CD4-positive, CD25-positive, alpha-beta regulatory T cell (primary cell): ENCODE measurements around the gene FUBP3. TPM values are rescaled to one million over a fixed set of nuclear protein-coding genes. Genes with fewer than 3 reads are reported as not detected.
A peak's percentile ranks its signal among the peaks of the same experiment; 100 is the strongest.

Experiments used
- ATAC-seq, 2 donors: fragments of 150-1000 bp; cut with Tn5 transposase; one replicate each; pipeline ENCODE4 v1.10.0; 2021; ENCODE audit warnings: low read depth in 2 of 2, moderate number of reproducible peaks in 2 of 2, moderate library complexity in 1 of 2
- DNase-seq, 3 donors: peaks; one replicate each; pipeline versions ENCODE4 v3.0.0 to v3.0.0-alpha.2; 2012 to 2022; ENCODE audit warnings: mixed read lengths in 1 of 3
- H3K27ac ChIP-seq: one replicate; pipeline ENCODE4 v1.7.0; 2013; ENCODE audit warnings: mild to moderate bottlenecking, low read length; ENCODE audit not compliant: insufficient read depth, poor library complexity, severe bottlenecking
- H3K27me3 ChIP-seq: one replicate; pipeline ENCODE4 v1.7.0; 2013; ENCODE audit warnings: low read length; ENCODE audit not compliant: control insufficient read depth, insufficient read depth
- H3K36me3 ChIP-seq: one replicate; pipeline ENCODE4 v1.7.0; 2013; ENCODE audit warnings: mild to moderate bottlenecking, low read length, moderate library complexity; ENCODE audit not compliant: control insufficient read depth, insufficient read depth
- H3K4me1 ChIP-seq: 2 replicates; pipeline ENCODE4 v1.7.0; 2013; ENCODE audit warnings: mild to moderate bottlenecking, low read length; ENCODE audit not compliant: insufficient read depth, control insufficient read depth, poor library complexity, severe bottlenecking
- H3K4me3 ChIP-seq: one replicate; pipeline ENCODE4 v1.7.0; 2013; ENCODE audit warnings: low read depth, mild to moderate bottlenecking, low read length, moderate library complexity
- H3K9me3 ChIP-seq, 2 experiments: 1 replicate in 1 of 2; 2 replicates in 1 of 2; pipeline ENCODE4 v1.7.0; 2013; ENCODE audit warnings: low read length in 2 of 2, mild to moderate bottlenecking in 1 of 2, moderate library complexity in 1 of 2; ENCODE audit not compliant: control insufficient read depth in 2 of 2
- H3K27ac Mint-ChIP-seq, 3 donors: one replicate each; pipeline ENCODE4 v1.8.0; 2020 to 2022; ENCODE audit warnings: mild to moderate bottlenecking in 3 of 3, mixed read lengths in 3 of 3, moderate library complexity in 2 of 3
- H3K27me3 Mint-ChIP-seq: one replicate; pipeline ENCODE4 v1.8.0; 2022; ENCODE audit warnings: mild to moderate bottlenecking, mixed read lengths
- H3K36me3 Mint-ChIP-seq: one replicate; pipeline ENCODE4 v1.8.0; 2020; ENCODE audit warnings: mixed read lengths
- H3K4me1 Mint-ChIP-seq, 4 donors: one replicate each; pipeline ENCODE4 v1.8.0; 2020 to 2022; ENCODE audit warnings: mixed read lengths in 4 of 4, mild to moderate bottlenecking in 1 of 4
- H3K4me3 Mint-ChIP-seq, 4 donors: one replicate each; pipeline ENCODE4 v1.8.0; 2020 to 2022; ENCODE audit warnings: mild to moderate bottlenecking in 4 of 4, mixed read lengths in 4 of 4, moderate library complexity in 3 of 4
- H3K9me3 Mint-ChIP-seq, 7 donors: one replicate each; pipeline ENCODE4 v1.8.0; 2020 to 2022; ENCODE audit warnings: mixed read lengths in 7 of 7, mild to moderate bottlenecking in 3 of 7, moderate library complexity in 2 of 7
- polyA plus RNA-seq, 4 donors: library from polyadenylated mRNA; unstranded; fragments of 300-500 nt; fragmentation: Illumina TruSeq; gene quantifications; one replicate each; pipeline ENCODE4 v1.2.3, GENCODE V29; 2021
- total RNA-seq: library from RNA; stranded (reverse); gene quantifications from one replicate; pipeline ENCODE4 v1.2.3, GENCODE V29; 2022

The FUBP3 gene
- total and polyA plus RNA-seq, 5 donors from 2014 or later, result 20.0 to 34.2 (median 24.6) TPM

- Histone ChIP-seq H3K36me3 (peaks cover 78% of the 10 kb centered on the region), H3K4me1 (no peaks in the 10 kb centered on the region), H3K27me3 (no peaks in the 10 kb centered on the region), H3K4me3 (no peak overlapping the region), H3K9me3 (no peaks in the 10 kb centered on the region), H3K27ac (no peak overlapping the region)
- H3K4me3 Mint-ChIP-seq, result no peak overlapping the region
- H3K27me3 Mint-ChIP-seq, result no peaks in the 10 kb centered on the region
- no peak for DNase-seq
- H3K36me3 Mint-ChIP-seq, result peaks cover 41% of the 10 kb centered on the region
- no peaks in the 10 kb centered on the region for H3K4me1 Mint-ChIP-seq
- peak overlapping the region in 1 of 3 donors; percentile 64 for H3K27ac Mint-ChIP-seq
- ATAC-seq, result no peak
- H3K9me3 Mint-ChIP-seq, result no peaks in the 10 kb centered on the region
Measured at GRCh38 chr9:130634191-130634768, 54.9 kb downstream of the FUBP3 start.

- Mint-ChIP-seq H3K4me3 (no peak overlapping the region), H3K4me1 (no peaks in the 10 kb centered on the region), H3K27me3 (no peaks in the 10 kb centered on the region), H3K9me3 (no peaks in the 10 kb centered on the region), H3K36me3 (peaks cover 38% of the 10 kb centered on the region), H3K27ac (peak overlapping the region in 2 of 3 donors; percentile 36 to 64)
- H3K27ac ChIP-seq, result no peak overlapping the region
- DNase-seq, result no peak
- H3K4me3 ChIP-seq, result no peak overlapping the region
- H3K36me3 ChIP-seq, result peaks cover 75% of the 10 kb centered on the region
- no peak for ATAC-seq
- H3K27me3 ChIP-seq, result no peaks in the 10 kb centered on the region
- no peaks in the 10 kb centered on the region for H3K4me1 ChIP-seq
- no peaks in the 10 kb centered on the region for H3K9me3 ChIP-seq
Measured at GRCh38 chr9:130634801-130635200, 55.4 kb downstream of the FUBP3 start.

GRCh38 chr9:130635306-130635705 is 55.9 kb downstream of the FUBP3 start:
- no peaks in the 10 kb centered on the region for H3K27me3 Mint-ChIP-seq
- peaks cover 38% of the 10 kb centered on the region for H3K36me3 Mint-ChIP-seq
- no peak overlapping the region for H3K27ac Mint-ChIP-seq
- Histone ChIP-seq H3K9me3 (no peaks in the 10 kb centered on the region), H3K4me3 (no peak overlapping the region), H3K27ac (no peak overlapping the region), H3K4me1 (no peaks in the 10 kb centered on the region), H3K36me3 (peaks cover 73% of the 10 kb centered on the region), H3K27me3 (no peaks in the 10 kb centered on the region)
- no peaks in the 10 kb centered on the region for H3K9me3 Mint-ChIP-seq
- ATAC-seq (no peak), DNase-seq (no peak)
- H3K4me1 Mint-ChIP-seq, result no peaks in the 10 kb centered on the region
- H3K4me3 Mint-ChIP-seq, result no peak overlapping the region

- H3K27ac Mint-ChIP-seq, result peak overlapping the region in 1 of 3 donors; percentile 74
- H3K4me1 Mint-ChIP-seq, result no peaks in the 10 kb centered on the region
- no peak overlapping the region for H3K4me3 ChIP-seq
- no peaks in the 10 kb centered on the region for H3K9me3 Mint-ChIP-seq
- no peaks in the 10 kb centered on the region for H3K27me3 Mint-ChIP-seq
- no peak for ATAC-seq
- no peak for DNase-seq
- H3K36me3 Mint-ChIP-seq, result peaks cover 38% of the 10 kb centered on the region
- H3K9me3 ChIP-seq, result no peaks in the 10 kb centered on the region
- no peaks in the 10 kb centered on the region for H3K4me1 ChIP-seq
- H3K36me3 ChIP-seq, result peaks cover 66% of the 10 kb centered on the region
- no peaks in the 10 kb centered on the region for H3K27me3 ChIP-seq
- H3K4me3 Mint-ChIP-seq, result no peak overlapping the region
- H3K27ac ChIP-seq, result no peak overlapping the region
Measured at GRCh38 chr9:130635721-130636647, 56.6 kb downstream of the FUBP3 start.

GRCh38 chr9:130636648-130637020 is 57.3 kb downstream of the FUBP3 start:
- Mint-ChIP-seq H3K4me3 (no peak overlapping the region), H3K9me3 (no peaks in the 10 kb centered on the region), H3K27me3 (no peaks in the 10 kb centered on the region), H3K4me1 (no peaks in the 10 kb centered on the region), H3K36me3 (peaks cover 37% of the 10 kb centered on the region), H3K27ac (no peak overlapping the region)
- Histone ChIP-seq H3K4me1 (no peaks in the 10 kb centered on the region), H3K27ac (no peak overlapping the region), H3K27me3 (no peaks in the 10 kb centered on the region), H3K36me3 (peaks cover 60% of the 10 kb centered on the region), H3K4me3 (no peak overlapping the region), H3K9me3 (no peaks in the 10 kb centered on the region)
- no peak for DNase-seq
- ATAC-seq, result no peak

GRCh38 chr9:130638284-130639123 is 59.1 kb downstream of the FUBP3 start:
- no peaks in the 10 kb centered on the region for H3K4me1 ChIP-seq
- no peaks in the 10 kb centered on the region for H3K9me3 Mint-ChIP-seq
- no peaks in the 10 kb centered on the region for H3K4me1 Mint-ChIP-seq
- H3K27me3 Mint-ChIP-seq, result no peaks in the 10 kb centered on the region
- no peak for ATAC-seq
- no peak overlapping the region for H3K27ac Mint-ChIP-seq
- H3K27me3 ChIP-seq, result no peaks in the 10 kb centered on the region
- peaks cover 29% of the 10 kb centered on the region for H3K36me3 Mint-ChIP-seq
- H3K4me3 ChIP-seq, result no peak overlapping the region
- no peaks in the 10 kb centered on the region for H3K9me3 ChIP-seq
- H3K36me3 ChIP-seq, result peaks cover 45% of the 10 kb centered on the region
- H3K4me3 Mint-ChIP-seq, result no peak overlapping the region
- no peak overlapping the region for H3K27ac ChIP-seq
- DNase-seq, result no peak

GRCh38 chr9:130639124-130639765 is 59.9 kb downstream of the FUBP3 start:
- Mint-ChIP-seq H3K9me3 (no peaks in the 10 kb centered on the region), H3K27ac (no peak overlapping the region), H3K36me3 (peaks cover 29% of the 10 kb centered on the region), H3K4me3 (no peak overlapping the region), H3K4me1 (no peaks in the 10 kb centered on the region), H3K27me3 (no peaks in the 10 kb centered on the region)
- DNase-seq, result no peak
- H3K27ac ChIP-seq, result no peak overlapping the region
- H3K27me3 ChIP-seq, result no peaks in the 10 kb centered on the region
- peaks cover 37% of the 10 kb centered on the region for H3K36me3 ChIP-seq
- H3K9me3 ChIP-seq, result no peaks in the 10 kb centered on the region
- no peaks in the 10 kb centered on the region for H3K4me1 ChIP-seq
- no peak for ATAC-seq
- no peak overlapping the region for H3K4me3 ChIP-seq
